Right ventricle myocardium superior (tissue), 1 donor: Measurements from ENCODE around the gene AKT3. TPM values are rescaled to one million over a fixed set of nuclear protein-coding genes. Genes with fewer than 3 reads are reported as not detected.

Experiments used
- ATAC-seq: fragments of 200-7000 bp; cut with Tn5 transposase; one replicate; pipeline ENCODE4 v1.9.1; 2020; ENCODE audit warnings: mild to moderate bottlenecking; ENCODE audit not compliant: poor library complexity
- DNase-seq: peaks from one replicate; pipeline ENCODE4 v3.0.0-alpha.2; 2020
- intact Hi-C: fragments of 100-400 bp; cut with DNase I; formaldehyde crosslinking; loops from one replicate; pipeline ENCODE4 v1.11.2; 2022
- total RNA-seq: library from RNA; stranded (reverse); fragmentation: NEBNext Ultra II Directional; extraction: Animal tissue kit (Norgen Biotek cat#: 25700); gene quantifications from one replicate; pipeline ENCODE4 v1.2.1, GENCODE V29; 2021
- donor health status: DM: no; HTN: yes; CAD: no; lungs with severe emphysema.

The AKT3 gene
- total RNA-seq, 1 donor from 2014 or later: 20.6 TPM

DNA sequence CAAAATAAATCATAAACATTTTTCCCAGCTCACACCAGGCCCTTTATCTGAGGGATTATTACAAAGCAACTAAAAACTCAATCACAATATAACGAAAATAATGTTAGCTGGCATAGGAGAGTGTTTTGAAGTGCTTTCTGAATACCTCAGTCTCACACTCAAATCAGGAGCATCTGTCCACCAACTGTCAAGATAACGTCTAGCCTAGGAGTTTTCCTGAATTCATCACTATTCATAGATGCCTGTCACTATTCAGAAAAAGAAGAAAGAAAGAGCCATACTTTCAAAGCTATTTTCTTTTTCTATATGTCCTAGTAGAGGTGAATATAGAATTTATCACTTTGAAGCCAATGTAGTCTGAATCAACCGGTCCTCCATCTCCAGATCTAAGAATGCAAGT is 127.0 kb downstream of the AKT3 start:
- DNase-seq (no peak), ATAC-seq (no peak)
- intact Hi-C loops: no loop called here

DNA sequence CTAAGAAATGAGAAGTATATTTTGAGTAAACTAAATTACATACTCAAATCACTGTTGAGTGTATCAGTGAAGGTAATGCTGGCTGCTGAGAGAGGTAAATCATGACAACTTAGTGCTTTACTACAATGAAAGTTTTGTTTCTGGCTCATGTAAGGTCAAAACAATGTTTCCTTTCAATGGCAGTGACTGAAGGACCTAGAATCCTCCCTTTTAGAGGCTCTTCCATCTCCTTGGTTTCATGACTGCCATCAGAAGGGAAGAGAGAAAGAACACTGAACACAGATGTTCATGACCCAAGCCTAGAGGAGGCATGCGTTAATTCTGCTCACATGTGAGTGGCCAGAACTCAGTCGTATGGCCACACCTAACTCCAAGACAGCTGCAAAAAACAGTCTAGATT is 130.6 kb downstream of the AKT3 start:
- DNase-seq: no peak
- ATAC-seq: no peak
- intact Hi-C loops: no loop called here

DNA sequence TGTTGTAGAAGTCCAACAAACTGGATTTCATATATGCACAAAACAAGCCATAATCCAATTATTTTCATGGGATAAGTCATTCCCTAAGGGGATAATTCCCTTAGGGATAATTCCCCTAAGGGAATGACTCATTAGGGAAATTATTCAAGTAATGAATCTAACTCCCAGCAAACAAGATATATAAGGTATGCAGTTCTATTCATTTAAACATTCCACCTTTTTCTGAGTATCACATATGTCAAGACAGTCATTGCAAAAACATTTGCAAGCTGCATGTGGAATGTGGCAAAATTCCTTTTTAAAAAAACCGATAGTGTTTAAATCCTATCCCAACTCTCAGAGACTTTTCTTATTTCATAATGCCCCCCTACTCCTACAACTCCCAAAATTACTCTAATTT is 131.2 kb downstream of the AKT3 start:
- intact Hi-C loops: no loop called here
- DNase-seq: no peak
- no peak for ATAC-seq

DNA sequence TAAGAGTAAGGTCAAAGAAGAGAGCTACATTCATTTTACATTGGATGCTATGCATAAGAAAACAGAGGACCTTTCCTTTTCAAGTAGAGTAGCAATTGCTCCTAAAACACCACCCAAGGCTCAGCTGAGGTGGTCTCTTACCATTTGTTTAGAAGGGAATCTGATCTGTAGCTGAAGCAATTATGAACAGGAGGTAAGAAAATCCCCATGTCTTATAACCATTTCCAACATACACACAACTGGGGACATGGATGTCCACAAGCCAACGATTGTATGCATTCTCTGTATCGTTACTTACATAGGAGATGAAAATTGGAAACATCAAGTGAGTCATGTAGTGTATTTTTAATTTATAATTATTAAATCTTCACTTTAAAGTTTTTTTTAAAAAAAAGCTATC is 132.0 kb downstream of the AKT3 start:
- intact Hi-C loops: no loop called here
- no peak for DNase-seq
- ATAC-seq: no peak

DNA sequence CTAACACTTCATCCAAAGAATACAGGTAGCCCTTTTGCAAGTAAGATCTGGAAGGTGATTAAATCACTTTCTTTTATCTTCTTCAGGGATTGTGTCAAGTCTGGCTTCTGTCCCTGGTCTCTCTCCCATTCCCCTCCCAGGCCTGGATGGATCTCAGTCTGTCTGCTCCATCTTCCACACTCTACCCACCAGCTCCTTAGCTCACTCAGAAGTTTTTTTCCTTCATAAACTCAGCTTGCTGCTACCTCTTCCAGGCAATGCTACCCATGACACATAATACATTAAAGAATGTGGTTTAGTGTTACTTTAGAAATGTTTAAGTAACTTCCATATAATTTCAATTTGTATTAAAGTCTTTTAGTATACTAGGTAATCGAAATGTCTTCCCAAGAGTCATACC is 133.1 kb downstream of the AKT3 start:
- intact Hi-C loops: no loop called here
- no peak for DNase-seq
- ATAC-seq: no peak

DNA sequence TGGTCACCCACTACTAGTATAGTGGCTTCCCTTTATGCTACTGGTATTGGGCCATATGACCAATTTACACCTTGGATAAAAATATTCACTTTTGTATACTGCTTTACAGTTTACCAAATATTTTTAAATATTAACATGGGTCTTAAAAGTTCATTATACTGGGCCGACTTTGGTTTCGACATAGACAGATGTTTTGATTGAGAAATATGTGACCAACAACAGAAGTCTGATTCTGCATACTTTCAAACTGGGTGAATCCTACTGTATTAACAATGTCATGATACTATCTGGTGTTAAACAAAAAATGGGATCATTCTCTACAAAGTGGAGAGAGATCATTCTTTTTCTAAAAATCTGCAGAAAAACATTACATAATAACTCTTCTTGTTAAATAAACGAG is 134.8 kb downstream of the AKT3 start:
- no peak for DNase-seq
- ATAC-seq: peak; percentile 36
- intact Hi-C loops: no loop called here

DNA sequence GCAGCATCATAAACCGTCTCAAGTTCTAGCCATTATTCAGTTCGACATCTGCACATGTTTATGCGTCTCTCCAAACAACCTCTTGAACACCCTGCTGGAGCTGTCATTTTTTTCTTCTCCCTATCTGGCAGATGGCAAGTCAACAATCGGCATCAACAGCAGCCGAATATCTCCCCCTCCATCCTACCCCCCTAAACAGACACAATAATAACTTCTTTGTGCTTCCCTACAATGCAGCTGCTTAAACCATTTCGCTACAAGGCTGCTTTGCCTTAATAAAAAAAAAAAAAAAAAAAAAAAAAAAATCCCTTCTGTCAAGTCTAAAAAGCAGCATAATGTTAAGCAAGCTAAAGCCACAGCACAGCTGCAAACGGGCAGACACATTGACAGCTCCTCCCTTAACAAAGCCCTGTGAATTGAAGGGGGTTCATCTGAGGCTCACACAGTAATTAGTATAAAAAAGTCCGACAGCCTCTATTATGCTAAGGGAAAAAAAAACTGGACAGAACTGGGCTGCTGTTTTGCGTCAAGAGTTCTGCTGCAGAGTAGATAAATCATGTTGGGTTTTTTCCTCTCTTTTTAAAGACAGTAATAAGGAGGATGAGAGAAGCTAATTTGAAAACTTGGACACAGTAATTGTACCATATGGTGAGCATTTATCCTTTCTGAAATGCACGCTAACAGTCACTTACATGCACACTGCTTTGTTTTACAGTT is 136.4 kb downstream of the AKT3 start:
- intact Hi-C loops: no loop called here
- ATAC-seq: peak; percentile 81

DNA sequence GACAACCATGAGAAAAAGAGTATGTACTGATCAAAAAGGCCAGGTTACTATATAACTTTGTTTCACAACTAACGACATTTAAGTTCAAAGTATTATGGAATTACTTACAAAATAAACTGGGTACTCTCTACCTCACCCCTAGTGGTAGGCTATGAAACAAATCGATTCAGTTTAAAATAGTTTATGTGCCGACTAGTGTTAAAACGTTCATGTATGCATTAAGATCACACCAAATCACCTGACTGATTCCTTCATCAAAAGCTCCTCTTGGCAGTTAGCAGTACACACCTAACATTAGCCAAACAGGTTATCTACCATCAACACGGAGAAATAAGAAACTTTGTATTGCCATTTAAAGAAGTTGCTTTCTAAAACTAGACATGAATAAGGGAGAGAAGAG is 137.1 kb downstream of the AKT3 start:
- intact Hi-C loops: no loop called here
- DNase-seq (no peak), ATAC-seq (no peak)

More for the DNA sequence above, 136.4 kb downstream of the AKT3 start:
- DNase-seq: no peak

DNA sequence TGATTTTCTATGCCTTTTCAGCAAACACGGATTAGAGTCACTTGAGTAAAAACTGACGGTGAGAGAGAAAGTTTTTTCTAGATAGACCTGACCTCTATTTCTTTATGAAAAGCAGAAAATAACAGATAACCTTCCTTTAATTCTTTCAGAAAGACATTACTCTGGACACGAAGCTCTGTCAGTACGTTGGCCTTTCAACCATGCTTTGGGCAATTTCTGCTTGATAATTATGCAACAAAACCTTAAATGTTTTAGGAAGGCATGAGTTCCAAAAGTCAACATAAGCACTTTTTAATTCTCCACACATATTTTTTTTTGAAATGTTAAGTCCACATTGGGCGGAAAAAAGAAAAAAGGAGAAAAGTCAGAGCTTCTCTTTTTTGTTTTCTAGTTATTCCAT is 137.8 kb downstream of the AKT3 start:
- intact Hi-C loops: no loop called here
- no peak for ATAC-seq
- no peak for DNase-seq

DNA sequence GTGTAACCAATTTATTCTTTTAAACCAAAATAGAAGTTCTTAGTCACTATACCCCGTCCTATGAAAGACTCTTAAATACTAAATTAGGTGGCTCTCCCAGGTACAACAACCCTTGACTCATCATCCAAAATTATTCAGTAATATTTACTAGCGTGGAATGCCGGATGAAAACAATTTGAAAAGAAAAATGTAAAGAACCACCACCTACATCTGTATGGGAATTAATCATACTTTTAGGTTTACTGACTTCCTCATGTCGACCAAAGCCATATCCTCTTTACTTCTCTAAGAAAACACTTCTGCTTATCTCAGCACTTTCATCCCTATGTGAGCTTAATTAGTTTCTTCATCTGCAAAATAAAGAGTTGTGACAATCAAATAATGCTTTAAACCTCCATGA is 139.6 kb downstream of the AKT3 start:
- intact Hi-C loops: no loop called here
- ATAC-seq: no peak
- DNase-seq: no peak

DNA sequence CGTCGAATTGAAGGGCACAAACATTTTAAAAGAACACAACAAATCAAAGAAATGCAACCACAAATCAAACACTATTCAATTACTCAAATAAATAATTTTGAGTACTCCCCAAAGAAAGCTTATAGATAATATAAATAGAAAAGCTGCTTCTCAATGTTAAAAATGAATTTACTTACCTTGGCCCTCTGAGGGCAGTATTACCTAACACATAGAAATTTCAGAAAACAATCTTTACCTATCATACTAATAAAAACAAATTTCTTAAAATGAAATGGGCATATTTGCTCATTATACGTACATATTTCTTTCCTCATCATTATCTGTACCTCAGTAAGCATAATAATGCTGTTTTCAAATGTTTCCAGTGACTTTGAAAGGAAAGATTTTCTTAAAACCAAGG is 141.8 kb downstream of the AKT3 start:
- no peak for ATAC-seq
- no peak for DNase-seq
- intact Hi-C loops: no loop called here

DNA sequence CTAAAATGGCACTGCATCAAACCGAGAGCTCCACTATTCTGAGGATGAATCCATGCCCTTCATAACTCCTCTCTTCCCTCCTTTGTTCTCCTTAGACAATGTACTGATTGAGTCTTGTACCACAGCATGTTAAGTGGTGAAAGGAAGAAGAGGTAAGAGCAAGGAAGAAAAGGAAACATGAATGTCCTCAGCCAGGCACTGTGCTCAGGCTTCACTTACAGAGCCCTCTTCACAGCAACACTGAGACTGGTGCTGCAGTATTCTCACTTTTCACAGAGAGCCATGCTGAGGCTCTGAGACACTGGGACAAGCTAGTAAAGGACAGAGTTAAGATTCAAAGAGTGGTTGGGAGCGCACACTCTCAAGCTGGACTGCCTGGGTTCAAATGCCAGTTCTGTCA is 143.5 kb downstream of the AKT3 start:
- no peak for DNase-seq
- intact Hi-C loops: no loop called here
- ATAC-seq: no peak

DNA sequence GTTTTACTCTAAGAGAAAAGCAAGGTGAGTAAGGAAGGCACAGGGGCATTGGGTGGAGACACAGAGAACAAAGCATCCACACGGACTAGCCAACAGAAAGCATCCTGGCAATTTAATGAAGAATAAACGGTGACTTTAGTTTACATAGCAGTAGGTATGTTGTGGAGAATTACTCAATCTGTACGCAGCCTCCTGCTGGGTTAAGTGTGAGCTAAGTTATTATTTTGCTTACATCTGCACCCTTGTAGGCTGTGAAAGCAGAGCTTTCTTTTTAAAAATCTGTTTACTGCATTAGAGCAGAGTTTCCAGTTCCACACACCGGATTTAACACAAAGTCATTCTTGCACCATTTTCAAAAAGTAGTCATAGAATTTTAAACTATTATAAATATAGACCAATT is 144.5 kb downstream of the AKT3 start:
- no peak for ATAC-seq
- no peak for DNase-seq
- intact Hi-C loops: no loop called here

DNA sequence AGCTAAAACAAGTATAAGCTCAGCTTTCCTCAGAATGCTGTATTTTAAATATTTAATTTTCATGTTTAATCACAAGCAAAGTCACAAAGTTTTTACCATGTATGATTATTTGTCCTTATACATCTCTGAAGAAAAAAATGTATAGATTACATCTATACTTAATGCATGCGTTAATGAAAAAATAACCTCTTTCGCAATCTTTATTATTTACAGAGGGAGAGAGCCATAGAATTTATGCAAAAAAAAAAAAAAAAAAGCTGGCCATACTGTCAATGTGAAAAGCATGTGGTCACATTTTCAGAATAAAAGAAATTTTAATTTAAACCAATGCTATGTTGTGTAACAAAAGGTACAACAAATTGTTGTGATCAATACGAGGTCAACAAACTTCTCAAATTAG is 148.2 kb downstream of the AKT3 start:
- intact Hi-C loops: no loop called here
- ATAC-seq (no peak), DNase-seq (no peak)

DNA sequence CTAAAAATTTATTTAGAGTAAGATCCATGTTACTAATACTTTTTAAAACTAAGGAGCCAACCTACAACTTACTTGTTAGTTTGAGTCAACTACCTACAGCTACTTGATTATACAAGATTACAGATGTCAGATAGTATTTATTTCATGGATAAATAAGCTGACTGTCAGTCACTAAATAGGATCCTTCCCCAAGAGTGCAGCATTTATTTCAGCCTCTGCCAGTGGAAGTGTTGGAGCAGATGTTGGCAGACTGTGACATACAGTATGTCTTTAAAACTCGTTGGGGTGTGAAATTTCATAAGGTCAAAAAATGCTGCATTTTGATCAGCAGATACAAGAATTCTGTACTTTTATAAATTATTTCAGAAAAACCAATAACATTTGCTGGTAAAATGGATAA is 156.2 kb downstream of the AKT3 start:
- intact Hi-C loops: no loop called here
- ATAC-seq: no peak
- DNase-seq: no peak

DNA sequence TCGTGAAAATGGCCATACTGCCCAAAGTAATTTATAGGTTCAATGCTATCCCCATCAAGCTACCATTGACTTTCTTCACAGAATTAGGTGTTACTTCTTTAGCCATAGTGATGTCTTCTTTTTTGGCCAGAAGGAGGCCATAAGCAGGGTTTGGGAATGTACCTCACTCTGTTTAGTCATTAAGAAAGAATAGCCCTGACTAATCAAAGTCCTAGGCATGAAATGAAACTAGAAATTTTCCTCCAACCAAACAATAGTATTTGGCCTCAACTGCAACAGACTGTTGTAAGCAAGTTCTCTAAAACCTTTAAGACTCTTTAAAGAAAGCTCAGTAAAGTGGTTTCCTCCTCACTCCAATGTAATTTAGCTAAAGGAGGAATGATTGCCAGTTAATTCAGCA is 163.9 kb downstream of the AKT3 start:
- intact Hi-C loops: no loop called here
- ATAC-seq: no peak
- DNase-seq: no peak

DNA sequence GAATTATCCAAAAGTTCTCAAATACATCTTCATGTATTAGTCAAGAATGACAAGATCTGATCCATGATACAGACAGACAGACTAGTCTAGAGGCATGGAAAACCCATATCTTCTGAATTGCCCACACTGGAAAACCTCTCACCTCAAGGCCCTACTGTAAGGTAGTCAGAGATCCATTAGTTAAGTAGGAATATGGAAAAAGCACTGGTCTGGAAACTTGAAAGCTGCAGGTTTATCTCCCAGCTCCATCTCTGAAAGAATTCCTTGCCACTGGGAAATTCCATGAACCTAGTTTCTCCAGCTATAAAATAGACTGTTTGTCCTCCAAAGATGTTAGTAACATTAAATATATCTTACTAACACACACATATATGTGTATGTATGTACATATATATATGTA is 169.2 kb downstream of the AKT3 start:
- no peak for ATAC-seq
- DNase-seq: no peak
- intact Hi-C loops: no loop called here

DNA sequence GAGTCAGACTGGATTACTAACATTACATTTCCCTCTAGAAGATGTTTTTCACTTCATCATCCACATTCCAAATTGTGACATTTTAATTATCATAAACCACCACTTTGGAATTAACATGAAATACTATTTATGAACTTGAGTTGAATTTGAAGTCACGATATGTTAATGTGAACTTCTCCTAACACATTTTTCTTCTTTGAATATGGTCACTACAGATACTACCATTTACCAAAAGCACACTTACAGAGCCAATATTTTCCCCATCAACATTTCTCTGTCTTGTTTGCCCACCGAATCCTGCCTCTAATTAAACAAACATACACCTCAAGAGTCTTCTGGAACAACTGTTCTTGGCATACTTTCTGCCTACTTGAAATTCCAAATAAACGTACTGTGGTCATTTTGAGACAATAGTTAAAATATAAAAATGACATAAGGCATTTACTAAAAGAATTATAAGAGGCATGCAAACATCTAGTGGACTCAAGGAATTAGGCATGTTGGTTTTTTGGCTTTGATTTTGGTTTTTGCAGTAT is 177.4 kb downstream of the AKT3 start:
- DNase-seq: no peak
- ATAC-seq: no peak
- intact Hi-C loops: no loop called here

DNA sequence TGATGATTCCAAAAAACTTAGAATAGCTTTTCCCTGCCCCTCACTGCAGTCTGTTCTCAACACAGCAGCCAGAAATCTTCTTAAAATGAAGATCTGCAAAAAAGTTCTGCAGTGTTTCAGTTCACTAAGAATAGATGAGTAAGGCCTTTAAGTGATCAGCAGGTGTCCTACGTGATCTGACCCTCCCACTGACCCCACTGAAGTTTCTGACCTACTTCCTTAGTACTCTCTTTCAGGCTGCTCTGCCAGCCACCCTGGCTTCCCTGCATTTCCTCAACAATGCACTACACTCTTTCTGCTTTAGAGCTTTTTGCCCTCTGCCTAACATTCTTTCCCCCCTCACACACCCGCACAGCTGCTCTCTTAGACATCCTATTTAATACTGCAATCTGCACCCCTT is 182.5 kb downstream of the AKT3 start:
- intact Hi-C loops: no loop called here
- DNase-seq (no peak), ATAC-seq (no peak)

DNA sequence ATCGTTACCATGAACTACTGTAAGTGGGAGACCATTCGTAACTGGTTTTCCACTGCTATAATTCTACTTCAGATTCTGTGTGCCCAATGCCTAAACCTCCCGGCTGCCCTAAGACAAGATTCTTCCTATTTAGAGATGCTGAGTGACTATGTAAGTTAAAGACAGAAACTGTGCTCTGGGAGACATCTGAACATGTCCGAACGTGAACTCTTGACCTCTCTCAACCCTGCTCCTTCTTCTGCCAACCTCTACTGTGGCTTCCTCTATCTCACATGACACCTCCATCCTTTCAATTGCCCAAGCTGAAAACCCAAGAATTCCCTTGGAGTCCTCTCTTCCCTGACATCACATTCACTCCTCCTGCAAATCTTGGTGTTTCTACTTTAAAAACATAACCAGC is 182.9 kb downstream of the AKT3 start:
- ATAC-seq: no peak
- intact Hi-C loops: no loop called here
- DNase-seq: no peak

DNA sequence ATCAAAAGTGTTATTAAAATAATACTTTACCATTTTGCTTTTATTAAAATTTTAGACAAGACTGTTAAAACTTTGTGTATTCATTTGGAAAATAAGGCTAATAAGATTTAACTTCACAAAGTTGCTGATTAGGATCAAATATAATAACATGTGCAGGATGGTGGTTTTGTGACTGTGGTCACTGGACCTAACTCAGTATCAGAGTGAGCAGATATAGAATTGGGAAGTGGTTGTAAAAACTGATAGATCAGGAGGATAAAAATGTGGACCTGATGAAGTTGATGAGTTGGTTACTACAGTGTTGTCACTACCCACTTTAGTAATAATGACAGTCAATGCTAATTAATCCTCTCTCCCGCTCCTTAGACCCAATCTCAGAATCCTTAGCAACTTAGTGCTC is 186.4 kb downstream of the AKT3 start:
- intact Hi-C loops: no loop called here
- ATAC-seq (no peak), DNase-seq (no peak)
